Cardiac muscle cell (in vitro differentiated cells and primary cell): ENCODE data around the gene MCOLN2. TPM values are rescaled to one million over a fixed set of nuclear protein-coding genes. Genes with fewer than 3 reads are reported as not detected.

Source experiments
- DNase-seq, 2 donors: peaks; one replicate each; pipeline versions ENCODE4 v3.0.0 to v3.0.0-alpha.2; 2010 to 2017; ENCODE audit warnings: low read depth in 1 of 2, low spot score in 1 of 2
- H3K27ac ChIP-seq: fragments of 200-600 bp; sonication (generic); 2 replicates; pipeline ENCODE4 v1.5.1; 2016
- H3K27me3 ChIP-seq: fragments of 200-600 bp; sonication (generic); 2 replicates; pipeline ENCODE4 v1.6.0; 2016; ENCODE audit warnings: control low read depth
- H3K36me3 ChIP-seq: fragments of 200-600 bp; sonication (generic); 2 replicates; pipeline ENCODE4 v1.5.1; 2016; ENCODE audit warnings: control low read depth
- H3K4me1 ChIP-seq: fragments of 200-600 bp; sonication (generic); 2 replicates; pipeline ENCODE4 v1.8.1; 2017; ENCODE audit warnings: low read depth, mild to moderate bottlenecking, mixed run types
- H3K4me3 ChIP-seq: fragments of 200-600 bp; sonication (generic); 2 replicates; pipeline ENCODE4 v1.5.1; 2016; ENCODE audit warnings: mild to moderate bottlenecking
- H3K9me3 ChIP-seq: fragments of 200-600 bp; sonication (generic); 2 replicates; pipeline ENCODE4 v1.5.1; 2017; ENCODE audit warnings: low read depth, mild to moderate bottlenecking, control low read depth
- polyA plus RNA-seq: library from polyadenylated mRNA; unstranded; fragments of >200 nt; fragmentation: Nextera tagmentation; extraction: Ambion mirVana; gene quantifications from 2 replicates; pipeline ENCODE4 v1.2.1, GENCODE V29; 2016
- total RNA-seq: library from RNA; depleted of rRNA; stranded (reverse); fragments of >200 nt; gene quantifications from 2 replicates; pipeline ENCODE4 v1.2.3, GENCODE V29; 2016
- TF ChIP-seq, protein P1 (sequence below): IDR thresholded peaks from 2 replicates; pipeline ENCODE4 v1.5.1; 2012; ENCODE audit warnings: low read depth, mild to moderate bottlenecking, low read length

MCOLN2 gene
- total and polyA plus RNA-seq, 2 experiments from 2014 or later = not detected

DNA sequence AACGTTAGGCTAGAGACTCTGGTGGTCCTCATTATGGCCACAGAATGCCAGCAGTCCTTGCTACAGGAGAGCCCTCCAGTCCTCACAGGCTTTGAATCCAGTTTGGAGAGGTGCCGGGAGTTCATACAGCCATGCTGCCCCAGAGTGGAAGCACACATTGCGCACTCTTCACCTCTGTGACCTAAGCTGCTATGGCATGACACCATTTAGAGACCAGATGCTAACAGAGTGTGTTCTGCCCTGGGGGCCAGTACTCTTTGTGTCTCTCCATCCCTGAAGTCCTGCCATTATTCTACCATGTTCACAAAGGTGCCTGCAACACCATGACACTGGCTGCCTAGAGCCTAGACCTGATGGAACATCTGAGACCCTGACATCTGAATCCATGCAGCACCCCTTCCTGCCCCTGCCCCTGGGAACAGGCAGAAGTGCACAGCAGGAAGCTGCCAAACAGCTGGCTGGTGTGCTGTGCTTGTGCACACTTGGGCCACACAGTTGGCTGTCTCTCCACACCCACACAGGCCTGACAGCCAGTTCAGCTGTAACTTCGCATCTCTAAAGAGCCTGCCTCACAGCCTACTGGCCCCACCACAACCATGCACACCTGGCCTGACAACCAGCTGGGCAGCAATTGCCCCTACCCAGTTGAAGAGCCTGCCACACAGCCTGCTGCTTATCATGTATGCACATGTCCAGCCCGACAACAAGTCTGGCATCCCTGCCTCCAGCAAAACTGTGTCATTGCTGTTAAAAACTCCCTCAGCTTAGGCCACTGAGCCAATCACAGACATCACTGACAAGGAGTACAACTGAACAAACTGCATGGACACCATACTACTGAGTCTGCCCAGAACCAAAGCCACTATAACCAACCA lies 49.1 kb downstream of the MCOLN2 start:
- no peak for DNase-seq
- no peak overlapping the region for H3K27ac ChIP-seq
- H3K4me3 ChIP-seq = no peak overlapping the region
- no peaks in the 10 kb centered on the region for H3K9me3 ChIP-seq
- no peaks in the 10 kb centered on the region for H3K27me3 ChIP-seq
- TF ChIP-seq, protein P1, sequence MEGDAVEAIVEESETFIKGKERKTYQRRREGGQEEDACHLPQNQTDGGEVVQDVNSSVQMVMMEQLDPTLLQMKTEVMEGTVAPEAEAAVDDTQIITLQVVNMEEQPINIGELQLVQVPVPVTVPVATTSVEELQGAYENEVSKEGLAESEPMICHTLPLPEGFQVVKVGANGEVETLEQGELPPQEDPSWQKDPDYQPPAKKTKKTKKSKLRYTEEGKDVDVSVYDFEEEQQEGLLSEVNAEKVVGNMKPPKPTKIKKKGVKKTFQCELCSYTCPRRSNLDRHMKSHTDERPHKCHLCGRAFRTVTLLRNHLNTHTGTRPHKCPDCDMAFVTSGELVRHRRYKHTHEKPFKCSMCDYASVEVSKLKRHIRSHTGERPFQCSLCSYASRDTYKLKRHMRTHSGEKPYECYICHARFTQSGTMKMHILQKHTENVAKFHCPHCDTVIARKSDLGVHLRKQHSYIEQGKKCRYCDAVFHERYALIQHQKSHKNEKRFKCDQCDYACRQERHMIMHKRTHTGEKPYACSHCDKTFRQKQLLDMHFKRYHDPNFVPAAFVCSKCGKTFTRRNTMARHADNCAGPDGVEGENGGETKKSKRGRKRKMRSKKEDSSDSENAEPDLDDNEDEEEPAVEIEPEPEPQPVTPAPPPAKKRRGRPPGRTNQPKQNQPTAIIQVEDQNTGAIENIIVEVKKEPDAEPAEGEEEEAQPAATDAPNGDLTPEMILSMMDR = no peak
- H3K4me1 ChIP-seq = no peaks in the 10 kb centered on the region
- no peaks in the 10 kb centered on the region for H3K36me3 ChIP-seq

- Histone ChIP-seq H3K4me1 (no peaks in the 10 kb centered on the region), H3K27ac (no peak overlapping the region), H3K36me3 (no peaks in the 10 kb centered on the region), H3K27me3 (no peaks in the 10 kb centered on the region), H3K4me3 (no peak overlapping the region), H3K9me3 (no peaks in the 10 kb centered on the region)
- TF ChIP-seq, protein P1 = no peak
- DNase-seq = no peak
These were observed 50.3 kb downstream of the MCOLN2 start for GRCh38 chr1:84946631-84947030.

- H3K4me3 ChIP-seq = no peak overlapping the region
- DNase-seq = peak; percentile 87 to 96
These were observed 52.0 kb downstream of the MCOLN2 start for GRCh38 chr1:84944767-84945486.

GRCh38 chr1:84941843-84942242 lies 55.1 kb downstream of the MCOLN2 start:
- Histone ChIP-seq H3K4me3 (no peak overlapping the region), H3K9me3 (no peaks in the 10 kb centered on the region), H3K27me3 (no peaks in the 10 kb centered on the region), H3K36me3 (no peaks in the 10 kb centered on the region), H3K4me1 (peaks cover 5% of the 10 kb centered on the region), H3K27ac (no peak overlapping the region)
- TF ChIP-seq, protein P1 = no peak
- no peak for DNase-seq

More at GRCh38 chr1:84944767-84945486, 52.0 kb downstream of the MCOLN2 start:
- no peaks in the 10 kb centered on the region for H3K27me3 ChIP-seq
- TF ChIP-seq, protein P1 = peak; percentile 81
- no peak overlapping the region for H3K27ac ChIP-seq
- peaks cover 5% of the 10 kb centered on the region for H3K4me1 ChIP-seq
- H3K9me3 ChIP-seq = no peaks in the 10 kb centered on the region
- H3K36me3 ChIP-seq = no peaks in the 10 kb centered on the region

DNA sequence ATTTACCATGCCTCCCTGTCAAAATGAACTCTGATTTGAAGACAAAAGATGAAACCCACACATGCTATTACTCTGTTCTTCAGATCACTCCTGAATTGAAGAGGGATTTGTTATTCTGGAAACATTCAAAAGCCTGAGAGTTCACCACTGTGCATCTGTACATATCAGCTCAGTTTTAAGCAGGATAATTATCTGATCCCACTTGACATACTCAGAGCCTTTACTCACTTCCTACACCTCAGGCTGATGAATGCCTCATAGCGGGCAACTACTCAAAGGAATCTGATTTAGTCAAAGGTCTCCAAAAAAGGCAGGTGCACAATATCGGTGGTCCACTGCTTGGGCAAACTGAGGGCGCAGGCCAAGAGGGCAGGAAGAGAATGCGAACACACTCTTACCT lies 56.4 kb downstream of the MCOLN2 start:
- no peaks in the 10 kb centered on the region for H3K9me3 ChIP-seq
- H3K27me3 ChIP-seq = no peaks in the 10 kb centered on the region
- TF ChIP-seq, protein P1 = no peak
- H3K4me1 ChIP-seq = peaks cover 5% of the 10 kb centered on the region
- no peak for DNase-seq
- H3K4me3 ChIP-seq = no peak overlapping the region
- no peaks in the 10 kb centered on the region for H3K36me3 ChIP-seq
- H3K27ac ChIP-seq = no peak overlapping the region
